HepG2 (cell line): ENCODE measurements around the gene HEXD. TPM values are rescaled to one million over a fixed set of nuclear protein-coding genes. Genes with fewer than 3 reads are reported as not detected.
A peak's percentile ranks its signal among the peaks of the same experiment; 100 is the strongest.

ENCODE experiments used
- CBX5 ChIP-seq: sonication (generic); formaldehyde crosslinking; IDR thresholded peaks from 2 replicates; pipeline ENCODE4 v1.4.0; 2020; ENCODE audit warnings: missing genetic modification reagents, borderline replicate concordance
- ESRRA ChIP-seq: sonication (generic); formaldehyde crosslinking; IDR thresholded peaks from 2 replicates; pipeline ENCODE4 v1.5.1; 2020; ENCODE audit warnings: mild to moderate bottlenecking, low read depth, missing genetic modification reagents
- FOXP1 ChIP-seq, 2 experiments: fragments of 450-650 bp in 1 of 2; IDR thresholded peaks; 2 replicates each; pipeline ENCODE4 v1.6.1; 2017 to 2018; ENCODE audit warnings: antibody characterized with exemption in 1 of 2
- GTF2F1 ChIP-seq: fragments of 150-350 bp; IDR thresholded peaks from 2 replicates; pipeline ENCODE4 v1.6.1; 2014; ENCODE audit warnings: low read length
- JARID2 ChIP-seq: sonication (generic); formaldehyde crosslinking; IDR thresholded peaks from 2 replicates; pipeline ENCODE4 v1.8.1; 2023; ENCODE audit warnings: missing genetic modification reagents, inconsistent platforms; ENCODE audit not compliant: insufficient replicate concordance
- JUND ChIP-seq: sonication (generic); formaldehyde crosslinking; IDR thresholded peaks from 2 replicates; pipeline ENCODE4 v1.8.0; 2022; ENCODE audit warnings: mild to moderate bottlenecking, missing genetic modification reagents
- KDM6A ChIP-seq: IDR thresholded peaks from 2 replicates; pipeline ENCODE4 v1.6.1; 2016; ENCODE audit warnings: low read depth
- MAX ChIP-seq: IDR thresholded peaks from 2 replicates; pipeline ENCODE4 v1.6.1; 2012; ENCODE audit warnings: inconsistent platforms
- NFATC3 ChIP-seq: sonication (generic); formaldehyde crosslinking; IDR thresholded peaks from 2 replicates; pipeline ENCODE4 v1.5.1; 2020; ENCODE audit warnings: mild to moderate bottlenecking, missing genetic modification reagents
- NR0B2 ChIP-seq: sonication (generic); formaldehyde crosslinking; IDR thresholded peaks from 2 replicates; pipeline ENCODE4 v1.4.0; 2020; ENCODE audit warnings: mild to moderate bottlenecking, missing genetic modification reagents
- PPARG ChIP-seq: conservative IDR thresholded peaks from 2 replicates; pipeline ENCODE4 v1.6.1; 2016; ENCODE audit warnings: missing biosample characterization, missing genetic modification reagents
- SAP130 ChIP-seq: IDR thresholded peaks from 2 replicates; pipeline ENCODE4 v1.6.1; 2016; ENCODE audit warnings: low read depth
- SNAPC4 ChIP-seq: sonication (generic); formaldehyde crosslinking; IDR thresholded peaks from 2 replicates; pipeline ENCODE4 v1.4.0; 2020; ENCODE audit warnings: mild to moderate bottlenecking, missing genetic modification reagents
- TBL1XR1 ChIP-seq: fragments of 150-350 bp; IDR thresholded peaks from 2 replicates; pipeline ENCODE4 v1.6.1; 2014; ENCODE audit warnings: borderline replicate concordance, low read length; ENCODE audit not compliant: partially characterized antibody
- TRIM24 ChIP-seq: sonication (generic); formaldehyde crosslinking; IDR thresholded peaks from 2 replicates; pipeline ENCODE4 v1.8.0; 2022; ENCODE audit warnings: mild to moderate bottlenecking, missing genetic modification reagents
- ZMYM3 ChIP-seq: sonication (generic); formaldehyde crosslinking; IDR thresholded peaks from 2 replicates; pipeline ENCODE4 v1.5.1; 2020; ENCODE audit warnings: mild to moderate bottlenecking, missing genetic modification reagents
- ZNF362 ChIP-seq: sonication (generic); formaldehyde crosslinking; IDR thresholded peaks from 2 replicates; pipeline ENCODE4 v1.4.0; 2020; ENCODE audit warnings: missing genetic modification reagents, mild to moderate bottlenecking, borderline replicate concordance
- ZNF383 ChIP-seq: sonication (generic); formaldehyde crosslinking; IDR thresholded peaks from 2 replicates; pipeline ENCODE4 v1.4.0; 2020; ENCODE audit warnings: missing genetic modification reagents, mild to moderate bottlenecking, borderline replicate concordance
- ZNF501 ChIP-seq: sonication (generic); formaldehyde crosslinking; IDR thresholded peaks from 2 replicates; pipeline ENCODE4 v1.5.1; 2020; ENCODE audit warnings: mild to moderate bottlenecking, moderate library complexity, missing genetic modification reagents
- ZNF570 ChIP-seq: sonication (generic); formaldehyde crosslinking; IDR thresholded peaks from 2 replicates; pipeline ENCODE4 v1.4.0; 2020; ENCODE audit warnings: mild to moderate bottlenecking, missing genetic modification reagents, borderline replicate concordance
- ZNF703 ChIP-seq: sonication (generic); formaldehyde crosslinking; IDR thresholded peaks from 2 replicates; pipeline ENCODE4 v1.5.1; 2020; ENCODE audit warnings: missing genetic modification reagents, mild to moderate bottlenecking, moderate library complexity, borderline replicate concordance
- polyA plus RNA-seq, 8 experiments: library from polyadenylated mRNA; depleted of rRNA in 3 of 8; stranded (reverse) in 7 of 8; unstranded in 1 of 8; fragments of >200 nt; fragmentation: Illumina TruSeq in 4 of 8; extraction: Trizol in 4 of 8; gene quantifications; 2 replicates each; pipeline versions ENCODE4 v1.2.1 to v1.2.3, GENCODE V29; 2011 to 2016; ENCODE audit warnings: low read depth in 4 of 8, missing spikeins in 1 of 8, mixed read lengths in 1 of 8; ENCODE audit not compliant: insufficient read depth in 1 of 8
- total RNA-seq, 5 experiments: library from RNA; depleted of rRNA; stranded (reverse); fragments of >200 nt; fragmentation: Illumina TruSeq; extraction: Trizol; gene quantifications; 2 replicates each; pipeline ENCODE4 v1.2.3, GENCODE V29; 2016; ENCODE audit warnings: low read depth in 1 of 5

The HEXD gene
- total and polyA plus RNA-seq, 2 of the 13 experiments (the other 11 are each of a cell fraction or from before 2014, with no cell fraction given): 22.3 to 41.8 TPM

- no peak for TF ChIP-seq FOXP1 (IDR thresholded peaks at IDR 0.05)
- TF ChIP-seq FOXP1 (CRISPR knock-in tag; IDR thresholded peaks at IDR 0.05): no peak
- no peak for TF ChIP-seq ESRRA (CRISPR knock-in tag)
- peak; percentile 52; the same call in 1 of the 2 replicates for TF ChIP-seq ZNF570 (CRISPR knock-in tag)
- 0 out of 2 replicates have a peak, but pooled peaks have one; percentile 71 for TF ChIP-seq NFATC3 (CRISPR knock-in tag)
- TF ChIP-seq JARID2 (CRISPR knock-in tag): no peak
- no peak for TF ChIP-seq GTF2F1
- TF ChIP-seq TBL1XR1: no peak
- TF ChIP-seq ZNF362 (CRISPR knock-in tag): no peak; the same call in 1 of the 2 replicates
- peak; percentile 44; the same call in 1 of the 2 replicates for TF ChIP-seq ZNF501 (CRISPR knock-in tag)
- peak; percentile 95 for TF ChIP-seq MAX
- TF ChIP-seq PPARG (CRISPR knock-in tag): 0 out of 2 replicates have a peak, but pooled peaks have one; percentile 4
- no peak for TF ChIP-seq ZNF703
- peak; percentile 16; the same call in 1 of the 2 replicates for TF ChIP-seq JUND (CRISPR knock-in tag)
- no peak for TF ChIP-seq TRIM24 (CRISPR knock-in tag)
- TF ChIP-seq ZNF383 (CRISPR knock-in tag): no peak
- no peak for TF ChIP-seq ZMYM3
- TF ChIP-seq CBX5 (CRISPR knock-in tag): peak; percentile 49; the same call in 1 of the 2 replicates
- TF ChIP-seq NR0B2 (CRISPR knock-in tag): peak; percentile 91; the same call in 1 of the 2 replicates
- TF ChIP-seq SNAPC4: no peak
- TF ChIP-seq SAP130 (CRISPR knock-in tag): peak; percentile 93
- TF ChIP-seq KDM6A (CRISPR knock-in tag): no peak
Measured at GRCh38 chr17:82418001-82418986, at the start of gene HEXD, which contains the start of gene OGFOD3 (continued).
